ENCODE data around the gene ZCCHC2.
A peak's percentile ranks its signal among the peaks of the same experiment; 100 is the strongest.

Gene ZCCHC2

GRCh38 chr18:62603979-62604378, 81.2 kb downstream of the ZCCHC2 start:
- Histone ChIP-seq H3K79me1 (ENCODE audit: low read depth, low read length) (no peaks in the 10 kb centered on the region), H3K9me3 (replicated peaks in 1 of 2; ENCODE audit: control insufficient read depth in 2 of 2, insufficient read depth in 1 of 2, low read depth in 1 of 2, low read length in 2 of 2) (peaks cover 3 to 6% of the 10 kb centered on the region in 2 donors), H4K91ac (ENCODE audit: low read depth, low read length, poor library complexity) (no peak overlapping the region), H2BK5ac (ENCODE audit: low read length) (no peak overlapping the region), H3K4me3 (ENCODE audit: low read length in 2 of 2) (no peak overlapping the region), H3K23ac (ENCODE audit: low read depth, low read length, poor library complexity) (no peak overlapping the region), H3K4me1 (ENCODE audit: control insufficient read depth in 2 of 2, insufficient read depth in 1 of 2, low read depth in 1 of 2, low read length in 2 of 2) (peaks cover 11% of the 10 kb centered on the region in 2 donors), H3K18ac (ENCODE audit: low read length) (peak overlapping the region; percentile 49), H3K4me2 (ENCODE audit: insufficient read depth, low read length, poor library complexity, severe bottlenecking) (no peak overlapping the region), H2BK12ac (ENCODE audit: low read length) (peak overlapping the region; percentile 65), H3K36me3 (replicated peaks in 1 of 2; ENCODE audit: control insufficient read depth in 2 of 2, insufficient read depth in 2 of 2, low read length in 2 of 2) (no peaks in the 10 kb centered on the region), H3K4ac (ENCODE audit: low read length) (no peak overlapping the region), H4K8ac (ENCODE audit: low read depth, low read length) (no peak overlapping the region), H2AK5ac (ENCODE audit: low read depth, low read length) (peak overlapping the region; percentile 66), H3K9ac (ENCODE audit: low read depth, low read length, poor library complexity) (no peak overlapping the region), H2BK120ac (ENCODE audit: low read depth, low read length) (no peak overlapping the region), H2BK15ac (ENCODE audit: low read length) (no peak overlapping the region), H3K14ac (ENCODE audit: low read length) (no peak overlapping the region), H2AFZ (ENCODE audit: low read length) (no peak overlapping the region), H3K27me3 (ENCODE audit: control insufficient read depth in 3 of 3, insufficient read depth in 3 of 3, low read depth in 1 of 3, low read length in 3 of 3) (peaks cover 0 to 8% (median 0%) of the 10 kb centered on the region in 3 experiments), H3K27ac (replicated peaks; ENCODE audit: low read length) (no peak overlapping the region)
- no CpG with 5 or more reads among the region's 13 CpGs for WGBS, 2 donors (ENCODE audit: extremely low coverage in 2 of 2, insufficient read length in 2 of 2, insufficient replicate concordance in 1 of 2)
- DNase-seq (ENCODE audit: low spot score) = no peak

DNA sequence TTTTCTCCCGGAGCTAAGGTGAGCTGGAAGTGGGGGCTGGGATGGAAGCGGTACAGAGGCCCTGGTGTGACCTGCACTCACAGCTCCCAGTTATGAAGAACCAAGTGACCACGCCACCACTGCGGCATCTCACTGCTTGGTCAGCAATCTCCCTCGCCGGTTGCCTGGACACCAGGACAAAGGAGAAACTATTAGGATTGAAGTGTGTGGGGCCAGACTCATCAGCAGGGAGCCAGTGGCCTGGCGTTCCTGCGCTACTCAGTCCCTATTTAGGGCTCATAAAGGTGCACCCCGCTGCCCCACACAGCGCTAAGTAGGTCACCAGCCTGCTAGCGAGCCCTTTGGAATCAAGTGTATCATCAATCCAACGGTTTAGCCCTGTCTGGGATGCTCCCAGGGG, 82.9 kb downstream of the ZCCHC2 start:
- H2BK5ac ChIP-seq (ENCODE audit: low read length) = no peak overlapping the region
- peak overlapping the region; percentile 74 for H2AK5ac ChIP-seq (ENCODE audit: low read depth, low read length)
- H3K14ac ChIP-seq (ENCODE audit: low read length) = no peak overlapping the region
- peak overlapping the region; percentile 64 for H2AFZ ChIP-seq (ENCODE audit: low read length)
- H2BK12ac ChIP-seq (ENCODE audit: low read length) = no peak overlapping the region
- no peaks in the 10 kb centered on the region for H3K36me3 ChIP-seq (replicated peaks in 1 of 2; ENCODE audit: control insufficient read depth in 2 of 2, insufficient read depth in 2 of 2, low read length in 2 of 2)
- H3K4me2 ChIP-seq (ENCODE audit: insufficient read depth, low read length, poor library complexity, severe bottlenecking) = no peak overlapping the region
- H3K9me3 ChIP-seq (replicated peaks in 1 of 2; ENCODE audit: control insufficient read depth in 2 of 2, insufficient read depth in 1 of 2, low read depth in 1 of 2, low read length in 2 of 2) = peaks cover 1 to 2% of the 10 kb centered on the region in 2 donors
- no peak overlapping the region for H2BK15ac ChIP-seq (ENCODE audit: low read length)
- H2BK120ac ChIP-seq (ENCODE audit: low read depth, low read length) = no peak overlapping the region
- H3K4ac ChIP-seq (ENCODE audit: low read length) = no peak overlapping the region
- H3K27ac ChIP-seq (replicated peaks; ENCODE audit: low read length) = no peak overlapping the region
- DNase-seq (ENCODE audit: low spot score) = no peak
- H3K9ac ChIP-seq (ENCODE audit: low read depth, low read length, poor library complexity) = no peak overlapping the region
- no peak overlapping the region for H4K8ac ChIP-seq (ENCODE audit: low read depth, low read length)
- peaks cover 18 to 21% of the 10 kb centered on the region in 2 donors for H3K4me1 ChIP-seq (ENCODE audit: control insufficient read depth in 2 of 2, insufficient read depth in 1 of 2, low read depth in 1 of 2, low read length in 2 of 2)
- H3K79me1 ChIP-seq (ENCODE audit: low read depth, low read length) = no peaks in the 10 kb centered on the region
- H3K4me3 ChIP-seq (ENCODE audit: low read length in 2 of 2) = no peak overlapping the region
- H4K91ac ChIP-seq (ENCODE audit: low read depth, low read length, poor library complexity) = no peak overlapping the region
- WGBS, 2 donors (ENCODE audit: extremely low coverage in 2 of 2, insufficient read length in 2 of 2, insufficient replicate concordance in 1 of 2) = no CpG with 5 or more reads among the region's 12 CpGs
- H3K23ac ChIP-seq (ENCODE audit: low read depth, low read length, poor library complexity) = no peak overlapping the region
- no peaks in the 10 kb centered on the region for H3K27me3 ChIP-seq (ENCODE audit: control insufficient read depth in 3 of 3, insufficient read depth in 3 of 3, low read depth in 1 of 3, low read length in 3 of 3)
- peak overlapping the region; percentile 24 for H3K18ac ChIP-seq (ENCODE audit: low read length)

DNA sequence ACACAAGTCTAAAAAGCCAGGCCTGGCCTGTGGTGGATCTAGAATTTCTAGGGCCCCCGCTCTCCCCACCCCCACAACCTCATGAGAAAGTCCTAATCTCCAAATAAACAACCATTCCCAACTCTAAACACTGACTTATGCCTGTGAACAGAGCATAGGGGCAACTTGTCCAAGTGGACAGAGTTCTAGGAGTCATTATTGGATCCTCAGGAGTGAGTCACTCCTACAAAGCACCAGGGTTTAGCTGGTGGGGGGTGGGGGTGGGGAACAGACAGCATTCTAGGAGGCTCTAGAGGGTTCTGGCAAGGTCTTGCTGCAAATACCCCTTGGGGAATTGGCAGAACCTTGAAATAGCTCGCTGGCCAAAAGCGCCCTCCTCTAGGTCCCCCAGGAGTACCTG, 83.3 kb downstream of the ZCCHC2 start:
- Histone ChIP-seq H3K27me3 (ENCODE audit: control insufficient read depth in 3 of 3, insufficient read depth in 3 of 3, low read depth in 1 of 3, low read length in 3 of 3) (no peaks in the 10 kb centered on the region), H3K9me3 (replicated peaks in 1 of 2; ENCODE audit: control insufficient read depth in 2 of 2, insufficient read depth in 1 of 2, low read depth in 1 of 2, low read length in 2 of 2) (peaks cover 0 to 1% of the 10 kb centered on the region in 2 donors), H3K9ac (ENCODE audit: low read depth, low read length, poor library complexity) (no peak overlapping the region), H3K14ac (ENCODE audit: low read length) (no peak overlapping the region), H3K36me3 (replicated peaks in 1 of 2; ENCODE audit: control insufficient read depth in 2 of 2, insufficient read depth in 2 of 2, low read length in 2 of 2) (no peaks in the 10 kb centered on the region), H2BK12ac (ENCODE audit: low read length) (no peak overlapping the region), H3K23ac (ENCODE audit: low read depth, low read length, poor library complexity) (no peak overlapping the region), H2BK120ac (ENCODE audit: low read depth, low read length) (no peak overlapping the region), H3K4ac (ENCODE audit: low read length) (no peak overlapping the region), H4K8ac (ENCODE audit: low read depth, low read length) (no peak overlapping the region), H2BK5ac (ENCODE audit: low read length) (no peak overlapping the region), H3K4me2 (ENCODE audit: insufficient read depth, low read length, poor library complexity, severe bottlenecking) (no peak overlapping the region), H3K18ac (ENCODE audit: low read length) (peak overlapping the region; percentile 35), H2AFZ (ENCODE audit: low read length) (peak overlapping the region; percentile 64), H3K4me3 (ENCODE audit: low read length in 2 of 2) (no peak overlapping the region), H3K27ac (replicated peaks; ENCODE audit: low read length) (no peak overlapping the region), H3K79me1 (ENCODE audit: low read depth, low read length) (no peaks in the 10 kb centered on the region), H4K91ac (ENCODE audit: low read depth, low read length, poor library complexity) (no peak overlapping the region), H2BK15ac (ENCODE audit: low read length) (no peak overlapping the region), H2AK5ac (ENCODE audit: low read depth, low read length) (no peak overlapping the region), H3K4me1 (ENCODE audit: control insufficient read depth in 2 of 2, insufficient read depth in 1 of 2, low read depth in 1 of 2, low read length in 2 of 2) (peaks cover 21 to 22% of the 10 kb centered on the region in 2 donors)
- WGBS, 2 donors (ENCODE audit: extremely low coverage in 2 of 2, insufficient read length in 2 of 2, insufficient replicate concordance in 1 of 2) = no CpG with 5 or more reads among the region's 3 CpGs
- DNase-seq (ENCODE audit: low spot score) = no peak

DNA sequence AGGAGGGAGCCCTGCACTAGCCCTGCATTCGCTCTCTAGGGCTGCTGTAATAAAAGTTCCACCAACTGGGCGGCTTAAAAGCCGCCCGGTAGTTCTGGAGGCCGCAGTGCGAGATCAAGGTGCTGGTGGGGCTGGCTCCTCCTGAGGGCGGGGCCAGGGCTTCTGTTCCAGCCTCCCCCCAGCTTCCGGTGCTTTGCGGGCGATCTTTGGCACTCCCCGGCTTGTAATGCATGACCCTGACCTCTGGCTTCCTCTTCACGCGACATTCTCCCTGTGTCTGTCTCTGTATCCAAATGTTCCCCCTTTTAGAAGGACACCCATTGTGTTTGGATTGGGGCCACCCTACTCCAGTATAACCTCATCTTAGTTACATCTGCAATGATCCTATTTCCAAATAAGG, 84.5 kb downstream of the ZCCHC2 start:
- no peak overlapping the region for H4K8ac ChIP-seq (ENCODE audit: low read depth, low read length)
- no peak overlapping the region for H3K4me2 ChIP-seq (ENCODE audit: insufficient read depth, low read length, poor library complexity, severe bottlenecking)
- H3K18ac ChIP-seq (ENCODE audit: low read length) = no peak overlapping the region
- H3K27me3 ChIP-seq (ENCODE audit: control insufficient read depth in 3 of 3, insufficient read depth in 3 of 3, low read depth in 1 of 3, low read length in 3 of 3) = peaks cover 0 to 6% (median 0%) of the 10 kb centered on the region in 3 experiments
- no peak overlapping the region for H3K4me3 ChIP-seq (ENCODE audit: low read length in 2 of 2)
- no CpG with 5 or more reads among the region's 13 CpGs for WGBS, 2 donors (ENCODE audit: extremely low coverage in 2 of 2, insufficient read length in 2 of 2, insufficient replicate concordance in 1 of 2)
- no peak overlapping the region for H2AFZ ChIP-seq (ENCODE audit: low read length)
- peak overlapping the region; percentile 78 for H2BK120ac ChIP-seq (ENCODE audit: low read depth, low read length)
- no peak overlapping the region for H2BK15ac ChIP-seq (ENCODE audit: low read length)
- no peak overlapping the region for H2BK5ac ChIP-seq (ENCODE audit: low read length)
- no peaks in the 10 kb centered on the region for H3K79me1 ChIP-seq (ENCODE audit: low read depth, low read length)
- no peak overlapping the region for H3K4ac ChIP-seq (ENCODE audit: low read length)
- no peak overlapping the region for H4K91ac ChIP-seq (ENCODE audit: low read depth, low read length, poor library complexity)
- no peak overlapping the region for H2BK12ac ChIP-seq (ENCODE audit: low read length)
- peaks cover 33 to 34% of the 10 kb centered on the region in 2 donors for H3K4me1 ChIP-seq (ENCODE audit: control insufficient read depth in 2 of 2, insufficient read depth in 1 of 2, low read depth in 1 of 2, low read length in 2 of 2)
- H3K14ac ChIP-seq (ENCODE audit: low read length) = no peak overlapping the region
- no peak overlapping the region for H3K9ac ChIP-seq (ENCODE audit: low read depth, low read length, poor library complexity)
- H3K27ac ChIP-seq (replicated peaks; ENCODE audit: low read length) = no peak overlapping the region
- H3K9me3 ChIP-seq (replicated peaks in 1 of 2; ENCODE audit: control insufficient read depth in 2 of 2, insufficient read depth in 1 of 2, low read depth in 1 of 2, low read length in 2 of 2) = peaks cover 0 to 1% of the 10 kb centered on the region in 2 donors
- H2AK5ac ChIP-seq (ENCODE audit: low read depth, low read length) = no peak overlapping the region
- no peak for DNase-seq (ENCODE audit: low spot score)
- H3K36me3 ChIP-seq (replicated peaks in 1 of 2; ENCODE audit: control insufficient read depth in 2 of 2, insufficient read depth in 2 of 2, low read length in 2 of 2) = no peaks in the 10 kb centered on the region
- no peak overlapping the region for H3K23ac ChIP-seq (ENCODE audit: low read depth, low read length, poor library complexity)

Measured in neuronal stem cell (in vitro differentiated cells).